ENCODE results near the gene TRAPPC2B.
A peak's percentile ranks its signal among the peaks of the same experiment; 100 is the strongest.

Gene TRAPPC2B

DNA sequence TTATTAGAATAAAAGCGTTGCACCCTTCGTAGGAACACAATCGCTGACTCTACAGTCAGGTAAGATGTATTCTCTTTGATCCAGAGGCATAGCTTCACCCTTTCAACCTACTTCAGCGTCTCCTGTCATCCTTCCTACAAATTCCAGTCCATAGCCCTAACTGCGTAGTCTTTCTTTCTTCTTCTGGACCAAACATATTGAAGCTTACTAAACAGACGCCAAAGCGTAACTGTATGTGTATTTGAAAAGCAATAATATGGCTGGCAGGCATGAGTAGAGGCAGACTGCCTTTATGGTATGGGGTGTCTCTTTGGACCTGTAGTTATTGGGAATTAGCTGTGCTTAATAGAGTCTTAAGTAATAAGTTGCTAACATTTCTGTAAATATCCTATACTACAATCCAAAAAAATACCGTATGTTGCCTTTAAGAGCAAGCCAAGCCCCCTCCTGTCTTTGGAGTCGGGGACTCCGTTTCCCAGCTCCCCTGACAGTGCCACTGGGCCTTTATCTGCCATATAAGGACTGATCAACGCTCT lies 25.9 kb downstream of the TRAPPC2B start:
- Histone ChIP-seq H3K9me3 (ENCODE audit: control insufficient read depth in 5 of 5, low read length in 5 of 5) (no peaks in the 10 kb centered on the region), H3K4me3 (ENCODE audit: low read depth in 1 of 5, low read length in 5 of 5) (peak overlapping the region; percentile 73 to 95 (median 88)), H3K4me1 (ENCODE audit: control insufficient read depth in 5 of 5, insufficient read depth in 5 of 5, low read length in 5 of 5) (peaks cover 6 to 22% (median 19%) of the 10 kb centered on the region in 5 donors), H3K27ac (ENCODE audit: low read depth, low read length) (peak overlapping the region; percentile 92), H3K27me3 (ENCODE audit: control insufficient read depth in 5 of 5, insufficient read depth in 4 of 5, low read length in 5 of 5) (peaks cover 0 to 3% (median 0%) of the 10 kb centered on the region in 5 donors), H3K9ac (ENCODE audit: low read length in 5 of 5) (peak overlapping the region; percentile 32 to 95 (median 73)), H3K36me3 (ENCODE audit: control insufficient read depth in 5 of 5, insufficient read depth in 5 of 5, low read length in 5 of 5) (peaks cover 0 to 12% (median 4%) of the 10 kb centered on the region in 5 donors)

DNA sequence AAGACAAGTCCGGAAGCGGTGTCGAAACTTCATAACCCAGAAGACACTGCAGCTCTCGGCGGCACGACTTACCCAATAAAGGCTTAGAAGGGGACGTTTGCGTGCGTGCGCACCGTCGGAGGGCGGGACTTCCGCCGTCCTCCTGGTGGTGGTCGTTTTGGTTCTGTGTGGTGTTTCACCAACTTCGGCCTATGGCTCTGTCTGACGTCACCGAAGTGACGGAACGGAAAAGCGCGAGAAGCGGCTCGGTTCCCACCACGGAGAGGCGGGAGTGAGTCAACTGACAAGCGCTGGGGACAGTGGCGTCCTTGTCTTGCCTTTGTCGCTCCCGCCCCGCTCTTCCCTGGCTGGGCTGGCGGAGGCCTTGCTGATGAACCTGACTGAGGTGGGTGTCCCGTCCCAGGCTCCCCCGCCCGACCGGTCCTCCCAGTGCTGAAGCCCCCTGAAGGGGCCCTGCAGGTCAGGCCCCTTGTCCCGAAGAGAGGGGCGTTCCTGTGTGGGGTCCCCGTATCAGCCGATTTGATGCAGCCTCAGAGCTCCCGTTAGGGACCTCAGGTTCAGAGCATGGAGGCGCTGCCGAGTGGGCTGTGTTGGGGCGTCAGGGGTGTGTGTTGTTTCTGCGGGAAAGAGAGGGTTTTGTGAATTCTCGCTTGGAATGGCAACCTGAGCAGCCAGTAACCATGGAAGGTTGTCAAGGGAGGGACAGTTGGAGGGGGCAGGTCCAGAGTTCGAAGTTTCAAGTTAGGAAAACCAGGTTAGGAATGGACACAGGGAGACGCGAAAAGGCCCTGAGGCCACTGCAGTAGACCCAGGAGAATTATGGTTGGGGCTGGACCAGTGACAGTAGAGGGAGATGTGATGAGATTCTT lies 26.6 kb downstream of the TRAPPC2B start, which contains the start of gene ZNF548:
Gene ZNF548, plus strand, starts transcription at position 125 of the 869 bp plus-strand sequence. Its CDS starts 246 bp downstream, at position 371.
- peaks cover 0 to 3% (median 0%) of the 10 kb centered on the region in 5 donors for H3K27me3 ChIP-seq (ENCODE audit: control insufficient read depth in 5 of 5, insufficient read depth in 4 of 5, low read length in 5 of 5)
- H3K9me3 ChIP-seq (ENCODE audit: control insufficient read depth in 5 of 5, low read length in 5 of 5): no peaks in the 10 kb centered on the region
- peak within 1 kb of the TSS; percentile 92 for H3K27ac ChIP-seq (ENCODE audit: low read depth, low read length)
- peaks cover 6 to 22% (median 19%) of the 10 kb centered on the region in 5 donors for H3K4me1 ChIP-seq (ENCODE audit: control insufficient read depth in 5 of 5, insufficient read depth in 5 of 5, low read length in 5 of 5)
- peak within 1 kb of the TSS; percentile 32 to 99 (median 95) for H3K9ac ChIP-seq (ENCODE audit: low read length in 5 of 5)
- peak within 1 kb of the TSS; percentile 82 to 95 (median 92) for H3K4me3 ChIP-seq (ENCODE audit: low read depth in 1 of 5, low read length in 5 of 5)
- peaks cover 0 to 17% (median 8%) of the 10 kb centered on the region in 5 donors for H3K36me3 ChIP-seq (ENCODE audit: control insufficient read depth in 5 of 5, insufficient read depth in 5 of 5, low read length in 5 of 5)

DNA sequence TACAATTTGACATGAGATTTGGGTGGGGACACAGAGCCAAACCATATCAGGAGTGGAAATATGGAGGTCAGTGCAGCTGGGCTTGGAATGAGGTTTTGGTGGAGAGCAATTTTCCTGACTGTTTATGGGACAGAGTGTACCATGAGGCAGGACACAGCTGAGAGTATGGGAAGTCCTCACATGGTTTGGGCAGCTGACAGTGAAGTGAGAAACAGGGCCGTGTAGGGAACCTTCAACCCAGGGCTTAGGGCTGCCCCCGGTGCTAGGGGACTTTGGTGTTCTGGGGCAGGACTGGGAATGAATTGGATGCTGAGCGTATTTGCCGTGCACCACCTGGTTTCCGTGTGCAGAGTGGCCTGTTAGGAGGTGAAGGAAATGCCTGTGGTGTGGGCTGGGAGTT lies 32.4 kb downstream of the TRAPPC2B start:
- Histone ChIP-seq H3K27ac (ENCODE audit: low read depth, low read length) (no peak overlapping the region), H3K36me3 (ENCODE audit: control insufficient read depth in 5 of 5, insufficient read depth in 5 of 5, low read length in 5 of 5) (peaks cover 16 to 68% (median 53%) of the 10 kb centered on the region in 5 donors), H3K27me3 (ENCODE audit: control insufficient read depth in 5 of 5, insufficient read depth in 4 of 5, low read length in 5 of 5) (peaks cover 0 to 6% (median 0%) of the 10 kb centered on the region in 5 donors), H3K4me1 (ENCODE audit: control insufficient read depth in 5 of 5, insufficient read depth in 5 of 5, low read length in 5 of 5) (peaks cover 6 to 13% (median 7%) of the 10 kb centered on the region in 5 donors), H3K4me3 (ENCODE audit: low read depth in 1 of 5, low read length in 5 of 5) (no peak overlapping the region), H3K9ac (ENCODE audit: low read length in 5 of 5) (no peak overlapping the region), H3K9me3 (ENCODE audit: control insufficient read depth in 5 of 5, low read length in 5 of 5) (peaks cover 15 to 37% (median 28%) of the 10 kb centered on the region in 5 donors)

DNA sequence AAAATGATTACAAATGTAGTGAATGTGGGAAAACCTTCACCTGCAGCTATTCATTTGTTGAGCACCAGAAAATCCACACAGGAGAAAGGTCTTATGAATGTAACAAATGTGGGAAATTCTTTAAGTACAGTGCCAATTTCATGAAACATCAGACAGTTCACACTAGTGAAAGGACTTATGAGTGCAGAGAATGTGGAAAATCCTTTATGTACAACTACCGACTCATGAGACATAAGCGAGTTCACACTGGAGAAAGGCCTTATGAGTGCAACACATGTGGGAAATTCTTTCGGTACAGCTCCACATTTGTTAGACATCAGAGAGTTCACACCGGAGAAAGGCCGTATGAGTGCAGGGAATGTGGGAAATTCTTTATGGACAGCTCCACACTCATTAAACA lies 35.5 kb downstream of the TRAPPC2B start:
- Histone ChIP-seq H3K4me1 (ENCODE audit: control insufficient read depth in 5 of 5, insufficient read depth in 5 of 5, low read length in 5 of 5) (peaks cover 0 to 12% (median 0%) of the 10 kb centered on the region in 5 donors), H3K4me3 (ENCODE audit: low read depth in 1 of 5, low read length in 5 of 5) (peak overlapping the region in 2 of 5 donors; percentile 25 to 29), H3K9me3 (ENCODE audit: control insufficient read depth in 5 of 5, low read length in 5 of 5) (peaks cover 15 to 48% (median 29%) of the 10 kb centered on the region in 5 donors), H3K27ac (ENCODE audit: low read depth, low read length) (no peak overlapping the region), H3K9ac (ENCODE audit: low read length in 5 of 5) (peak overlapping the region in 1 of 5 donors; percentile 91), H3K27me3 (ENCODE audit: control insufficient read depth in 5 of 5, insufficient read depth in 4 of 5, low read length in 5 of 5) (peaks cover 0 to 6% (median 0%) of the 10 kb centered on the region in 5 donors), H3K36me3 (ENCODE audit: control insufficient read depth in 5 of 5, insufficient read depth in 5 of 5, low read length in 5 of 5) (peaks cover 16 to 63% (median 53%) of the 10 kb centered on the region in 5 donors)

DNA sequence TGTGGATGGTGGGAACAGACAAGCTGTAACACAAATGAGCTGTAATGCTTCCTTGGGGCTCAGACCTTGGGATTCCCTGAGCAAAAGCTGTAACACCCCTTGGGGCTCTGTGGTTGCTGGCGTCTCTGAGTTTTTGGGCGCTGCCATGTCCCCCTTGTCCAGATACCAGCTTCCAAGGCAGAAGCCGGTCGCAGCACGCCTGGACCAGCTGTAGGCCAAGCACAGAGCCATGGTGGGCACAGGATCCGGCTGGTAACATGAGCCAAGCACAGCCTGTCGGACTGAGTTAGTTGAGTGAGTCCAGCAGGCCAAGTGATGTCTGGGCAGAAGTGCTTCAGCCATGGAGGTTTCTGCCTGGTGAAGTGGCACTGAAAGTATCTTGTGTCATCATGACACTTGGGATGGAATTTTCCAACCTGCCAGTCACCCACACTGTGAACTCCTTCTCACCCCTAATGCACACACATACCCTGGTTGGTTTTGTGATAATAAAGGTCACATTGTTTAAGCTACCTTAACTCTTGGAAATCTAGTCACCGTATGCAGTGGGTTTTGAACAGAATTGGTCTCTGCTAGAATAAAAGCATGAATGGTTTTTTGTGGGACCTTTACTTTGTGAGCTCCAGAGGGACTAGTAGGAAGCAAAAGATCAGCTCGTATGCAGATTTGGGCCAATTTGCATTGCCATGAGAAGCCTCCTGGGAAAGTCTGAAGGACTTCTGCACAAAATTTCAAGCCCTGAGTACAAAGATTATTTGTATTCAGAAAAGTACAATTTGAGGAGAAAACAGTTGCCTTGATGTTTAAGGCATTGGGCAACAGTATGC lies 40.6 kb downstream of the TRAPPC2B start:
- Histone ChIP-seq H3K9ac (ENCODE audit: low read length in 5 of 5) (no peak overlapping the region), H3K27me3 (ENCODE audit: control insufficient read depth in 5 of 5, insufficient read depth in 4 of 5, low read length in 5 of 5) (peaks cover 0 to 5% (median 0%) of the 10 kb centered on the region in 5 donors), H3K36me3 (ENCODE audit: control insufficient read depth in 5 of 5, insufficient read depth in 5 of 5, low read length in 5 of 5) (peaks cover 8 to 16% (median 11%) of the 10 kb centered on the region in 5 donors), H3K4me1 (ENCODE audit: control insufficient read depth in 5 of 5, insufficient read depth in 5 of 5, low read length in 5 of 5) (peaks cover 0 to 6% (median 0%) of the 10 kb centered on the region in 5 donors), H3K9me3 (ENCODE audit: control insufficient read depth in 5 of 5, low read length in 5 of 5) (peaks cover 4 to 18% (median 13%) of the 10 kb centered on the region in 5 donors), H3K27ac (ENCODE audit: low read depth, low read length) (no peak overlapping the region), H3K4me3 (ENCODE audit: low read depth in 1 of 5, low read length in 5 of 5) (no peak overlapping the region)

DNA sequence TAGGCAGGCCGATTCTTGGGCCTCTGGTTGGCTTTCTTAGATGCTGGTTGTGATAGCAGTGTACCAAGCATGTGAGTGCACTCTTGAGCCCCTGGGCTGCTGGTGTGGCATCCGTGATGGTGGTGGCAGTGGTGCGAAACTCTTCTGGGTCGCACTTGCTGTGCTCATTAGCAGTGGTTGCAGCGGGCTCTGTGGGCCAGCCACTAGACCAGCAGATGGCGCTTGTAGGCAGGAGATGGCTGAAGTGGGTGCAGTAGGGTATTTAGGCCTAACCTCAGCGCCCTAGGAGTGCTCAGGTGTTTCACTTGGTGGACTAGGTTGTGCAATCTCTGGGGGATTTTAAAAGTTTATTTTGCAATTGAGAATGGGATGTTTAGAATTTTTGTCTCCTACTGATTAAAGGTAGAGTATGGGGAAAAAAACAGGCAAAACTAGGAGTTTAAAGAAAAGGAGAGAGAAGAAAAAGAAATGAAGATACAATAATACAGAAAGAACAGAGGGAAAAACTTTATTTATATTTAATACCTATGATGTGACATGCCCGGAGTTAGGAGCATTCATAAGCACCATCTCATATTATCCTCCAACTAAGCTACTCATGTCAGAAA lies 43.3 kb downstream of the TRAPPC2B start:
- Histone ChIP-seq H3K9me3 (ENCODE audit: control insufficient read depth in 5 of 5, low read length in 5 of 5) (peaks cover 0 to 10% (median 5%) of the 10 kb centered on the region in 5 donors), H3K4me3 (ENCODE audit: low read depth in 1 of 5, low read length in 5 of 5) (no peak overlapping the region), H3K9ac (ENCODE audit: low read length in 5 of 5) (no peak overlapping the region), H3K4me1 (ENCODE audit: control insufficient read depth in 5 of 5, insufficient read depth in 5 of 5, low read length in 5 of 5) (peaks cover 3 to 12% (median 11%) of the 10 kb centered on the region in 5 donors), H3K27me3 (ENCODE audit: control insufficient read depth in 5 of 5, insufficient read depth in 4 of 5, low read length in 5 of 5) (no peaks in the 10 kb centered on the region), H3K36me3 (ENCODE audit: control insufficient read depth in 5 of 5, insufficient read depth in 5 of 5, low read length in 5 of 5) (peaks cover 0 to 3% (median 0%) of the 10 kb centered on the region in 5 donors), H3K27ac (ENCODE audit: low read depth, low read length) (no peak overlapping the region)

DNA sequence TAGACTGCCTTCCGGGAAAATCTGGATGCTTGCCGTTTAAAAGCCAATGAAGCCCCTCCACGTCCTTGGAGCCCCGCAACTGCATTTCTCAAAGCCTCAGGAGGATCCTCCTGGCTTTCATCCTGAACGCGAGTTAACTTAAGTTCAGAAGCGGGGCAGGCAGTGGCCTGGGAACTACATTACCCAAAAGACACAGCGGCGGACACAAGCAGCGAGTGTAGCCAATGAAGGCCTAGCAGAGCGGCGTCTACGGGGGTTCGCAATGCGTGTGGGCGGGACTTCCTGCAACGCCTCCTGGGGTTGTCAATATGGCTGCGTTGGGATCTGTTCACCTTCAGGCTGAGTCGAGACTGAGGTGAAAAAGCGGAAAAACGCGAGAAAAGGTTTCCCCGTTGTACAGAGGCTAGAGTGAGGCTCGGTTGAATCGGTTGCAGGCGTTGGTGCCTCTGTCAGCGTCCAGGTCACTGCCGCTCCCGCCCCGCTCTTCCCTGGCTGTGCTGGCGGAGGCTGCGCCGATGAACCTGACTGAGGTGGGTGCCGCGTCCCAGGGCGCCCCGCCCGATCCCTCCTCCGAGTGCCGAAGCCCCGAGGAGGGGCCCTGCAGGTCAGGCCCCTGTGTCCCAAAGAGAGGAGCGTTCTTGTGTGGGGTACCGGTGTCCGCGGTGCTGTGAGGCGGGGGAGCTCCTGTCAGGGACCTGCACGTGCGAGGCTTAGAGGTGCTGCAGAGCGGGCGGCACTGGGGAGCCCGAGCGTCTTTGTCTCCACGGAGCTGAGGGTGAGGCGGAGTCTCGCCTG lies 47.7 kb downstream of the TRAPPC2B start, which contains the start of gene ZNF17:
Gene ZNF17, plus strand, starts transcription at position 285 of the 795 bp plus-strand sequence. CDS start 2,455 bp downstream, outside the sequence.
- peak within 1 kb of the TSS; percentile 86 to 100 (median 97) for H3K4me3 ChIP-seq (ENCODE audit: low read depth in 1 of 5, low read length in 5 of 5)

More for the DNA sequence above, 47.7 kb downstream of the TRAPPC2B start, which contains the start of gene ZNF17:
- Histone ChIP-seq H3K9ac (ENCODE audit: low read length in 5 of 5) (peak within 1 kb of the TSS; percentile 28 to 96 (median 92)), H3K36me3 (ENCODE audit: control insufficient read depth in 5 of 5, insufficient read depth in 5 of 5, low read length in 5 of 5) (peaks cover 4 to 21% (median 20%) of the 10 kb centered on the region in 5 donors), H3K27ac (ENCODE audit: low read depth, low read length) (peak within 1 kb of the TSS; percentile 54), H3K27me3 (ENCODE audit: control insufficient read depth in 5 of 5, insufficient read depth in 4 of 5, low read length in 5 of 5) (no peaks in the 10 kb centered on the region), H3K9me3 (ENCODE audit: control insufficient read depth in 5 of 5, low read length in 5 of 5) (peaks cover 0 to 7% (median 3%) of the 10 kb centered on the region in 5 donors), H3K4me1 (ENCODE audit: control insufficient read depth in 5 of 5, insufficient read depth in 5 of 5, low read length in 5 of 5) (peaks cover 7 to 21% (median 18%) of the 10 kb centered on the region in 5 donors)

Data from subcutaneous abdominal adipose tissue (tissue), 5 donors.